Measurements from ENCODE around the gene FOXF1.

FOXF1 gene

GRCh38 chr16:86538196-86538780 lies 28.0 kb downstream of the FOXF1 start:
- H3K27me3 ChIP-seq (ENCODE audit: insufficient read depth, low read length), result no peaks in the 10 kb centered on the region
- H3K27ac ChIP-seq (ENCODE audit: low read depth, low read length), result no peak overlapping the region
- no peaks in the 10 kb centered on the region for H3K4me1 ChIP-seq (ENCODE audit: control insufficient read depth, insufficient read depth, low read length, unreplicated experiment)
- peaks cover 18% of the 10 kb centered on the region; the same call in 1 of the 2 replicates for H3K36me3 ChIP-seq (ENCODE audit: insufficient read depth, low read length)
- H3K4me3 ChIP-seq (ENCODE audit: low read depth, low read length), result no peak overlapping the region
- H3K79me2 ChIP-seq (ENCODE audit: control insufficient read depth, insufficient read depth, low read length, unreplicated experiment), result no peaks in the 10 kb centered on the region
- H2AFZ ChIP-seq (ENCODE audit: low read length, unreplicated experiment), result no peak overlapping the region

GRCh38 chr16:86540894-86541293 lies 30.6 kb downstream of the FOXF1 start:
- peaks cover 21% of the 10 kb centered on the region; the same call in 1 of the 2 replicates for H3K36me3 ChIP-seq (ENCODE audit: insufficient read depth, low read length)
- no peak overlapping the region for H2AFZ ChIP-seq (ENCODE audit: low read length, unreplicated experiment)
- H3K79me2 ChIP-seq (ENCODE audit: control insufficient read depth, insufficient read depth, low read length, unreplicated experiment), result no peaks in the 10 kb centered on the region
- no peaks in the 10 kb centered on the region for H3K4me1 ChIP-seq (ENCODE audit: control insufficient read depth, insufficient read depth, low read length, unreplicated experiment)
- no peak overlapping the region for H3K4me3 ChIP-seq (ENCODE audit: low read depth, low read length)
- no peaks in the 10 kb centered on the region for H3K27me3 ChIP-seq (ENCODE audit: insufficient read depth, low read length)
- no peak overlapping the region for H3K27ac ChIP-seq (ENCODE audit: low read depth, low read length)

- H3K36me3 ChIP-seq (ENCODE audit: insufficient read depth, low read length), result peaks cover 21% of the 10 kb centered on the region; the same call in 1 of the 2 replicates
- H3K4me1 ChIP-seq (ENCODE audit: control insufficient read depth, insufficient read depth, low read length, unreplicated experiment), result no peaks in the 10 kb centered on the region
- no peak overlapping the region for H3K27ac ChIP-seq (ENCODE audit: low read depth, low read length)
These were observed 31.2 kb downstream of the FOXF1 start for GRCh38 chr16:86541560-86541959.

GRCh38 chr16:86542756-86543750 lies 32.7 kb downstream of the FOXF1 start:
- no peaks in the 10 kb centered on the region for H3K4me1 ChIP-seq (ENCODE audit: control insufficient read depth, insufficient read depth, low read length, unreplicated experiment)
- H3K27me3 ChIP-seq (ENCODE audit: insufficient read depth, low read length), result no peaks in the 10 kb centered on the region
- no peaks in the 10 kb centered on the region for H3K79me2 ChIP-seq (ENCODE audit: control insufficient read depth, insufficient read depth, low read length, unreplicated experiment)
- peaks cover 17% of the 10 kb centered on the region; the same call in 1 of the 2 replicates for H3K36me3 ChIP-seq (ENCODE audit: insufficient read depth, low read length)
- H3K27ac ChIP-seq (ENCODE audit: low read depth, low read length), result no peak overlapping the region
- H3K4me3 ChIP-seq (ENCODE audit: low read depth, low read length), result no peak overlapping the region
- H2AFZ ChIP-seq (ENCODE audit: low read length, unreplicated experiment), result no peak overlapping the region

More at GRCh38 chr16:86541560-86541959, 31.2 kb downstream of the FOXF1 start:
- no peak overlapping the region for H3K4me3 ChIP-seq (ENCODE audit: low read depth, low read length)
- H2AFZ ChIP-seq (ENCODE audit: low read length, unreplicated experiment), result no peak overlapping the region
- H3K79me2 ChIP-seq (ENCODE audit: control insufficient read depth, insufficient read depth, low read length, unreplicated experiment), result no peaks in the 10 kb centered on the region
- H3K27me3 ChIP-seq (ENCODE audit: insufficient read depth, low read length), result no peaks in the 10 kb centered on the region

- Histone ChIP-seq H3K27me3 (ENCODE audit: insufficient read depth, low read length) (no peaks in the 10 kb centered on the region), H3K4me3 (ENCODE audit: low read depth, low read length) (no peak overlapping the region), H3K36me3 (ENCODE audit: insufficient read depth, low read length) (peaks cover 13% of the 10 kb centered on the region), H3K4me1 (ENCODE audit: control insufficient read depth, insufficient read depth, low read length, unreplicated experiment) (no peaks in the 10 kb centered on the region), H3K79me2 (ENCODE audit: control insufficient read depth, insufficient read depth, low read length, unreplicated experiment) (no peaks in the 10 kb centered on the region), H3K27ac (ENCODE audit: low read depth, low read length) (no peak overlapping the region), H2AFZ (ENCODE audit: low read length, unreplicated experiment) (no peak overlapping the region)
These were observed 35.2 kb downstream of the FOXF1 start for GRCh38 chr16:86545481-86545880.

GRCh38 chr16:86545954-86546637 lies 35.8 kb downstream of the FOXF1 start:
- Histone ChIP-seq H3K79me2 (ENCODE audit: control insufficient read depth, insufficient read depth, low read length, unreplicated experiment) (no peaks in the 10 kb centered on the region), H3K27me3 (ENCODE audit: insufficient read depth, low read length) (no peaks in the 10 kb centered on the region), H3K36me3 (ENCODE audit: insufficient read depth, low read length) (peaks cover 12% of the 10 kb centered on the region), H2AFZ (ENCODE audit: low read length, unreplicated experiment) (no peak overlapping the region), H3K27ac (ENCODE audit: low read depth, low read length) (no peak overlapping the region), H3K4me1 (ENCODE audit: control insufficient read depth, insufficient read depth, low read length, unreplicated experiment) (no peaks in the 10 kb centered on the region), H3K4me3 (ENCODE audit: low read depth, low read length) (no peak overlapping the region)

- no peak overlapping the region for H3K27ac ChIP-seq (ENCODE audit: low read depth, low read length)
- H3K79me2 ChIP-seq (ENCODE audit: control insufficient read depth, insufficient read depth, low read length, unreplicated experiment), result no peaks in the 10 kb centered on the region
- H2AFZ ChIP-seq (ENCODE audit: low read length, unreplicated experiment), result no peak overlapping the region
- H3K36me3 ChIP-seq (ENCODE audit: insufficient read depth, low read length), result peaks cover 17% of the 10 kb centered on the region
- no peaks in the 10 kb centered on the region for H3K27me3 ChIP-seq (ENCODE audit: insufficient read depth, low read length)
- H3K4me1 ChIP-seq (ENCODE audit: control insufficient read depth, insufficient read depth, low read length, unreplicated experiment), result no peaks in the 10 kb centered on the region
- no peak overlapping the region for H3K4me3 ChIP-seq (ENCODE audit: low read depth, low read length)
These were observed 36.3 kb downstream of the FOXF1 start for GRCh38 chr16:86546638-86547013.

- peaks cover 19% of the 10 kb centered on the region for H3K36me3 ChIP-seq (ENCODE audit: insufficient read depth, low read length)
- H3K27me3 ChIP-seq (ENCODE audit: insufficient read depth, low read length), result no peaks in the 10 kb centered on the region
- H3K79me2 ChIP-seq (ENCODE audit: control insufficient read depth, insufficient read depth, low read length, unreplicated experiment), result no peaks in the 10 kb centered on the region
- H3K4me3 ChIP-seq (ENCODE audit: low read depth, low read length), result no peak overlapping the region
- H3K4me1 ChIP-seq (ENCODE audit: control insufficient read depth, insufficient read depth, low read length, unreplicated experiment), result no peaks in the 10 kb centered on the region
- H3K27ac ChIP-seq (ENCODE audit: low read depth, low read length), result no peak overlapping the region
- no peak overlapping the region for H2AFZ ChIP-seq (ENCODE audit: low read length, unreplicated experiment)
These were observed 37.0 kb downstream of the FOXF1 start for GRCh38 chr16:86547286-86547685.

GRCh38 chr16:86549076-86549892 lies 39.0 kb downstream of the FOXF1 start:
- Histone ChIP-seq H2AFZ (ENCODE audit: low read length, unreplicated experiment) (no peak overlapping the region), H3K27me3 (ENCODE audit: insufficient read depth, low read length) (no peaks in the 10 kb centered on the region), H3K4me1 (ENCODE audit: control insufficient read depth, insufficient read depth, low read length, unreplicated experiment) (peaks cover 3% of the 10 kb centered on the region), H3K36me3 (ENCODE audit: insufficient read depth, low read length) (peaks cover 17% of the 10 kb centered on the region), H3K4me3 (ENCODE audit: low read depth, low read length) (no peak overlapping the region), H3K27ac (ENCODE audit: low read depth, low read length) (no peak overlapping the region), H3K79me2 (ENCODE audit: control insufficient read depth, insufficient read depth, low read length, unreplicated experiment) (peaks cover 4% of the 10 kb centered on the region)

- no peaks in the 10 kb centered on the region for H3K27me3 ChIP-seq (ENCODE audit: insufficient read depth, low read length)
- peaks cover 10% of the 10 kb centered on the region for H3K79me2 ChIP-seq (ENCODE audit: control insufficient read depth, insufficient read depth, low read length, unreplicated experiment)
- no peak overlapping the region for H3K27ac ChIP-seq (ENCODE audit: low read depth, low read length)
- H2AFZ ChIP-seq (ENCODE audit: low read length, unreplicated experiment), result no peak overlapping the region
- H3K4me1 ChIP-seq (ENCODE audit: control insufficient read depth, insufficient read depth, low read length, unreplicated experiment), result peaks cover 5% of the 10 kb centered on the region
- H3K36me3 ChIP-seq (ENCODE audit: insufficient read depth, low read length), result peaks cover 15% of the 10 kb centered on the region; the same call in 1 of the 2 replicates
- no peak overlapping the region for H3K4me3 ChIP-seq (ENCODE audit: low read depth, low read length)
These were observed 39.5 kb downstream of the FOXF1 start for GRCh38 chr16:86549893-86550190.

Measured in ACC112 (cell line).